Progenitor cell of endocrine pancreas (in vitro differentiated cells): ENCODE data around the gene PDGFB. TPM values are rescaled to one million over a fixed set of nuclear protein-coding genes. Genes with fewer than 3 reads are reported as not detected.

Experiments
- DNase-seq: peaks from one replicate; pipeline ENCODE4 v3.0.0; 2021; ENCODE audit warnings: low spot score; ENCODE audit not compliant: unreplicated experiment
- H3K27ac Mint-ChIP-seq: 2 replicates; pipeline ENCODE4 v1.8.0; 2021; ENCODE audit warnings: mild to moderate bottlenecking, moderate library complexity, mixed read lengths
- H3K27me3 Mint-ChIP-seq: 2 replicates; pipeline ENCODE4 v1.8.0; 2021; ENCODE audit warnings: mixed read lengths
- H3K36me3 Mint-ChIP-seq: 2 replicates; pipeline ENCODE4 v1.8.0; 2022; ENCODE audit warnings: mixed read lengths; ENCODE audit not compliant: insufficient read depth
- H3K4me1 Mint-ChIP-seq: 2 replicates; pipeline ENCODE4 v1.8.0; 2021; ENCODE audit warnings: low read depth, mixed read lengths
- H3K4me3 Mint-ChIP-seq: 2 replicates; pipeline ENCODE4 v1.8.0; 2021; ENCODE audit warnings: low read depth, mild to moderate bottlenecking, moderate library complexity, mixed read lengths
- H3K9me3 Mint-ChIP-seq: 2 replicates; pipeline ENCODE4 v1.8.0; 2021; ENCODE audit warnings: low read depth, mixed read lengths
- total RNA-seq: library from RNA; stranded (reverse); gene quantifications from 2 replicates; pipeline ENCODE4 v1.2.1, GENCODE V29; 2021
- TF ChIP-seq, protein P1 (sequence below): fragments of 200-600 bp; sonication (generic); IDR thresholded peaks from one replicate; pipeline ENCODE4 v1.5.0; 2021; ENCODE audit warnings: antibody characterized with exemption, mild to moderate bottlenecking; ENCODE audit not compliant: unreplicated experiment

PDGFB gene
- total RNA-seq, 1 donor from 2014 or later, result 7.1 TPM

DNA sequence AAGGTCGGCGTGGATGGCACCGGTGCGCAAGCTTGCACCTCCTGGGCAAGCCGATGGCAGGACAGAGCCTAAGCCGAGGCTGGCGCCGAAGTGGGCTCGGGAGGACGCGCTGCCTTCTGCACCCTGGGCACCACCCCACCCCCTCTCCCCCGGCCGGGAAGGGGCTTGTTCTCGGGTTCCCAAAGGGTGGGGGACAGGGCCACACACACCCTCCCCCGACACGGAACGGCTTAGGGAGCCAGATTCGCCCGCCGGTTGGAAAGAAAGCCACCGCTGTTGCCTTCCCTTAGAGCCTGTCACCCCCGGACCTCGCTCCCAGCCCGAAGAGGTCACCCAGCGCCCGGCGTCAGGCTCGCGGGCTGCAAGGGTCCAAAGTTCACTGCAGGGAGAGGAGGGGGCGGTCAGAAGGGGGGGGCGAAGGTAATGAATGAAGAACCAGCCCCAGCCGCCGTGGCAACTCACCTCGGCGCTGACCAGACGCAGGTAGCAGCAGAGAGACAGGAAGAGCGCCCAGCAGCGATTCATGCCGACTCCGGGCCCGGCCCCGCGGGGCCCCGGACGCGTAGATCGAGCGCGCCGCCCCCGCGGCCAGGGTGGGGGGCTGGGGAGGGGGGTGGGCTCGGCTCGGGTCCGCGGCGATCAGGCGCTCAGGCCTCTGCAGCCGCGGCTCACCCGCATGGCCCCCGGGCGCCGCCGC is 1.2 kb downstream of the PDGFB start:
- TF ChIP-seq, protein P1, sequence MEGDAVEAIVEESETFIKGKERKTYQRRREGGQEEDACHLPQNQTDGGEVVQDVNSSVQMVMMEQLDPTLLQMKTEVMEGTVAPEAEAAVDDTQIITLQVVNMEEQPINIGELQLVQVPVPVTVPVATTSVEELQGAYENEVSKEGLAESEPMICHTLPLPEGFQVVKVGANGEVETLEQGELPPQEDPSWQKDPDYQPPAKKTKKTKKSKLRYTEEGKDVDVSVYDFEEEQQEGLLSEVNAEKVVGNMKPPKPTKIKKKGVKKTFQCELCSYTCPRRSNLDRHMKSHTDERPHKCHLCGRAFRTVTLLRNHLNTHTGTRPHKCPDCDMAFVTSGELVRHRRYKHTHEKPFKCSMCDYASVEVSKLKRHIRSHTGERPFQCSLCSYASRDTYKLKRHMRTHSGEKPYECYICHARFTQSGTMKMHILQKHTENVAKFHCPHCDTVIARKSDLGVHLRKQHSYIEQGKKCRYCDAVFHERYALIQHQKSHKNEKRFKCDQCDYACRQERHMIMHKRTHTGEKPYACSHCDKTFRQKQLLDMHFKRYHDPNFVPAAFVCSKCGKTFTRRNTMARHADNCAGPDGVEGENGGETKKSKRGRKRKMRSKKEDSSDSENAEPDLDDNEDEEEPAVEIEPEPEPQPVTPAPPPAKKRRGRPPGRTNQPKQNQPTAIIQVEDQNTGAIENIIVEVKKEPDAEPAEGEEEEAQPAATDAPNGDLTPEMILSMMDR, result no peak
- peak; percentile 56 for DNase-seq
- H3K27me3 Mint-ChIP-seq, result peaks cover 27% of the 10 kb centered on the region
- no peaks in the 10 kb centered on the region for H3K36me3 Mint-ChIP-seq
- peak overlapping the region; percentile 83 for H3K4me3 Mint-ChIP-seq
- H3K27ac Mint-ChIP-seq, result peak overlapping the region; percentile 87
- peaks cover 21% of the 10 kb centered on the region for H3K4me1 Mint-ChIP-seq
- H3K9me3 Mint-ChIP-seq, result no peaks in the 10 kb centered on the region

DNA sequence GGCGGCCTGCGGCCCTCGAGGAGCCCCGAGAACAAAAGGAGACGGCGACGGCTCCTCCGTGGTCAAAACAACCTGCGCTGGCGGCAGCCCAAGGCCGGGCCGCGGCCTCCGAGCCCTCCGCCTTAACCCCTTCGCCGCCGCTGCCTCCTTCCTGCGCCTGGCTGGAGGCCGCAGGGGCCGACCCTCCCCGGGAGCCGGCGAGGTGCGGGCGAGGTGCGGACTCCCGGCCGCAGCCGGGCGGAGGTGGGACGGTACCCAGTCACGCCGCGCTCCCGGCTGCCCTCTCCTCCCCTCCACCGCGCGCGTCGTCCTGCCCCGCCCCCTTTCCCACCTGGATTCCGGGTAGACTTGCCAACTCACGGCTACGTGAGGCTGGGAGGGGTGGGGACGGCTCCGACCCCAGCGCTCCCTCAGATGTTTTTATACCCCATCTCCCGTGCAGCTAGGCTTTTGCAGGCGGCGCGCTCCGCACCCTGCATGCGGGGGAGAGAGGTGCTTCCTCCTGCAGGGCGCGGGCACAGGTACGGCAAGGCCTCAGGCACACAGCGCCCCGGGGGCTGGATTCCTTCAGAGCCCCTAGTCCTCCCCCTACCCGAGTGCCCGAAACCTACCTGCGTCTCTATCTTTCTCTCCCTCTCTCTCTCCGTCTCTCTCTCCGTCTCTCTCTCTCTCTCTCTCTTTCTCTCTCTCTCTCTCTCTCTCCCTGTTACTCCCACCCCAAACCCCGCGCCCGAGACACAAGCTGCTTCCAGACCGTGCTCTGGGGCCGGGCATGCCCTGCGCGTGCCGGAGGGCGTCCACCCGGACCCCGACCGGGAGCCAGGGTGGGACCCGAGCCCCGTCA is 2.0 kb downstream of the PDGFB start:
- no peaks in the 10 kb centered on the region for H3K9me3 Mint-ChIP-seq
- H3K4me1 Mint-ChIP-seq, result peaks cover 21% of the 10 kb centered on the region
- H3K27ac Mint-ChIP-seq, result peak overlapping the region; percentile 92
- H3K4me3 Mint-ChIP-seq, result peak overlapping the region; percentile 83
- H3K36me3 Mint-ChIP-seq, result no peaks in the 10 kb centered on the region
- peaks cover 25% of the 10 kb centered on the region for H3K27me3 Mint-ChIP-seq
- TF ChIP-seq, protein P1, result no peak
- peak; percentile 54 for DNase-seq

DNA sequence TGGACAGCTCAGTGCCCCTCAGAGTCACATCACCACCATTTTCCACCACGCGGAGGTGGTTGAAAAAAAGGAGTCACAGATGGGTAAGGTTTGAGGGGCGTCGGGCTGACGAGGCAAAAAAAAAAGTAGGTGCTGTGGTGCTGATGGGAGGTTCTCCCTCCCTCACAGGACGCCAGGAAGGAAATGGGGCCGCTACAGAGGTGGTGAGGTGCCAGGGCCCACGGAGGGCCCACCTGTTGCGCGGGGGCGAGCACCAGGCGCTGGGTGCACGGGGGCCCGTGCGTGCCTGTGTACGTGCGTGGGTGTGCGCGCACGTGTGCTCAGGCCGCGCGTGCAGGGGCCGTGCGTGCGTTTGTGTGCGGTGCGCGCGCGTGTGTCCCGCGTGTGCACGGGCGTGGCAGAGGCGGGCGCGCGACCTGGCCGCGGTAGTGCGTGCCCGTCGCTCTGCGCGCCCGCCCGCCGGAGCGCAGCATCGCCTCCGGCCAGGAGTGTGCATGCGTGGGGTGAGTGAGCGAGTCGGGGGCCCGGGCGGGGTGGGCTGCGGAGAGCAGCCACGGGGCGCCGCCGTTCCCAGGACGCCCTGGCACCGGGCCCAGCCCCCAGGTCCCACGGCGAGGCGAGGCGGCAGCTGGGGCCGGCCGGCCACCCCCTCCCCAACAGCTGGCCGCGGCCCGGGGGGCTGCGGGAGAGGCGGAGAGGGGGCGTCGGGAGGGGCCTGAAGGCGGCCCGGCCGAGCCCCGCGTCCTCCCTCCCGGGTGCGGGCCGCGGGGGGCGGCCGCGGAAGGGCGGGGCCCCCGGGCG is 2.8 kb downstream of the PDGFB start:
- Mint-ChIP-seq H3K27me3 (peaks cover 19% of the 10 kb centered on the region), H3K4me3 (peak overlapping the region; percentile 84), H3K9me3 (no peaks in the 10 kb centered on the region), H3K4me1 (peaks cover 26% of the 10 kb centered on the region), H3K36me3 (no peaks in the 10 kb centered on the region), H3K27ac (peak overlapping the region; percentile 97)
- no peak for DNase-seq
- TF ChIP-seq, protein P1, result no peak

DNA sequence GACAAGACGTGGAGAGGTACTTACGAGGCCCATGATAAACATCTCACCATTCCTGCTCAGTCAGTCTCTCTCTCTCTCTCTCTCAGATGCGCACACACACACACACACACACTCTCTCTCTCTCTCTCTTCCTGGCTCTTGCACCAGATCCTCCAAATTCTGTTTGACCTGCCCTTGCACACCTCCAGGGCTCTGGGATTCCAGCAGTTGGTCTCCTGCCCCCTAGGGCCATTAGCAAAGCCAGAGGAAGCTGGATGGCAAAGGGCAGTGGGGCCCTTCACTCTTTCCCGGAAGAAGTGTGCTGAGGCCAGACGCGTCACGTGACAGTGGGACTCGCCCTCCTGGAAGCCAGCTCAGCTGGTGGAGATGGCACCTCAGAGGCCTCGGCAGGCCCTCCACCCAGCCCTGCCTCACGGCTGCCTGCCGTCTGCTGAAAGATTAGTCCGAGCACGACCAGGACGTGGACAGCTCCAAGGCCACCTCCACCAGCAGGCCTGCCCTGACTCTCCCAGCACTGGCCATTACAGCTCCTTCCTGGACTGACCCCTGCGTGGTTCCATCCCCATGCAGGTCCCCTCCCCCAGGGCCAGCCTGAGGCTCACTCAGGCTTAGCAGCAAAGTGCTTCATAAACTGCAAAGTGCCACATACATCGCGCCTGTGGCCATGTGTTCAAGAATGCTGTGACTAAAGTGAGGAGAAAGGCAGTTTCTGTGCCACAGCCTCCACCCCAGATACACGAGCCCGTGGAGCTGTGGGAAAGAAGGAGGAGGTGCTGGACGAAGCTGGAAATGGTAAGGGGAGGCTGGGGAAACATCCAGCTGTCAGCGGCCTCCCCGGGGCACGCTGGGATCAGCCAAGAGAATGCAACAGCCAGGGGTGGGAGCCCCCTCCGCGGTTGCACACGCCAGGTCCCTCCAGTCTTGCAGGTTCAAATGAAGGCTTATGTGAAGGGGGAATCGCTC is 3.7 kb downstream of the PDGFB start:
- Mint-ChIP-seq H3K27ac (peak overlapping the region; percentile 97), H3K36me3 (no peaks in the 10 kb centered on the region), H3K4me3 (peak overlapping the region; percentile 84), H3K9me3 (no peaks in the 10 kb centered on the region), H3K27me3 (peaks cover 18% of the 10 kb centered on the region), H3K4me1 (peaks cover 32% of the 10 kb centered on the region)
- TF ChIP-seq, protein P1, result no peak
- DNase-seq, result no peak
